Mesenchymal stem cell (in vitro differentiated cells and primary cell): ENCODE results near the gene F2RL3. TPM values are rescaled to one million over a fixed set of nuclear protein-coding genes. Genes with fewer than 3 reads are reported as not detected.
"Not testable (repeated sequence)": the region's sequence is repeated elsewhere in the genome, so short reads cannot be mapped to it uniquely, and the experiment has no call there.

Experiments used
- DNase-seq: peaks from one replicate; pipeline ENCODE4 v3.0.0-alpha.2; 2013
- H2AFZ ChIP-seq: one replicate; pipeline ENCODE4 v1.6.1; 2013; ENCODE audit warnings: low read depth, mild to moderate bottlenecking, control low read depth, inconsistent platforms, low read length, moderate library complexity
- H2AK5ac ChIP-seq: 2 replicates; pipeline ENCODE4 v1.6.1; 2013; ENCODE audit warnings: low read length, moderate library complexity, mild to moderate bottlenecking, inconsistent platforms; ENCODE audit not compliant: severe bottlenecking
- H2BK120ac ChIP-seq: one replicate; pipeline ENCODE4 v1.6.1; 2013; ENCODE audit warnings: low read depth, mild to moderate bottlenecking, inconsistent platforms, low read length, moderate library complexity
- H2BK12ac ChIP-seq, 2 experiments: one replicate each; pipeline ENCODE4 v1.6.1; 2013; ENCODE audit warnings: inconsistent platforms in 2 of 2, low read length in 2 of 2, mild to moderate bottlenecking in 2 of 2, moderate library complexity in 2 of 2, control low read depth in 1 of 2
- H2BK15ac ChIP-seq: one replicate; pipeline ENCODE4 v1.6.1; 2013; ENCODE audit warnings: mild to moderate bottlenecking, low read depth, inconsistent platforms; ENCODE audit not compliant: poor library complexity, severe bottlenecking
- H2BK5ac ChIP-seq: 2 replicates; pipeline ENCODE4 v1.6.1; 2013; ENCODE audit warnings: low read depth, mild to moderate bottlenecking, low read length, control low read depth, inconsistent platforms; ENCODE audit not compliant: poor library complexity, severe bottlenecking
- H3K14ac ChIP-seq, 2 experiments: one replicate each; pipeline ENCODE4 v1.6.1; 2013; ENCODE audit warnings: inconsistent platforms in 2 of 2, low read length in 2 of 2, control low read depth in 1 of 2, mild to moderate bottlenecking in 1 of 2, moderate library complexity in 1 of 2
- H3K18ac ChIP-seq, 2 experiments: one replicate each; pipeline ENCODE4 v1.6.1; 2013; ENCODE audit warnings: inconsistent platforms in 2 of 2, low read length in 2 of 2, control low read depth in 1 of 2, low read depth in 1 of 2, mild to moderate bottlenecking in 1 of 2
- H3K23ac ChIP-seq, 2 experiments: one replicate each; pipeline ENCODE4 v1.6.1; 2013; ENCODE audit warnings: inconsistent platforms in 2 of 2, low read length in 2 of 2, mild to moderate bottlenecking in 2 of 2, moderate library complexity in 2 of 2, control low read depth in 1 of 2
- H3K27ac ChIP-seq: 2 replicates; pipeline ENCODE4 v1.5.1; 2013; ENCODE audit warnings: mild to moderate bottlenecking, moderate library complexity, low read length, control low read depth, inconsistent platforms; ENCODE audit not compliant: poor library complexity, severe bottlenecking
- H3K27me3 ChIP-seq, 2 experiments: 2 replicates each; pipeline versions ENCODE4 v1.6.1 to v1.7.0; 2013; ENCODE audit warnings: low read length in 2 of 2, mild to moderate bottlenecking in 2 of 2, moderate library complexity in 2 of 2, control low read depth in 1 of 2, inconsistent platforms in 1 of 2; ENCODE audit not compliant: control insufficient read depth in 1 of 2, insufficient read depth in 1 of 2
- H3K36me3 ChIP-seq, 2 experiments: 2 replicates each; pipeline versions ENCODE4 v1.6.1 to v1.7.0; 2013; ENCODE audit warnings: low read length in 2 of 2, control low read depth in 1 of 2, inconsistent platforms in 1 of 2, low read depth in 1 of 2, mild to moderate bottlenecking in 1 of 2; ENCODE audit not compliant: insufficient read depth in 2 of 2, control insufficient read depth in 1 of 2
- H3K4ac ChIP-seq, 2 experiments: one replicate each; pipeline ENCODE4 v1.6.1; 2013; ENCODE audit warnings: inconsistent platforms in 2 of 2, low read length in 2 of 2, mild to moderate bottlenecking in 2 of 2, moderate library complexity in 2 of 2, control low read depth in 1 of 2, low read depth in 1 of 2
- H3K4me1 ChIP-seq: 2 replicates; pipeline ENCODE4 v1.6.1; 2013; ENCODE audit warnings: low read depth, low read length, control low read depth; ENCODE audit not compliant: control insufficient read depth, insufficient read depth
- H3K4me2 ChIP-seq: 2 replicates; pipeline ENCODE4 v1.6.1; 2013; ENCODE audit warnings: low read length, mild to moderate bottlenecking, inconsistent platforms; ENCODE audit not compliant: poor library complexity, severe bottlenecking
- H3K4me3 ChIP-seq, 2 experiments: 2 replicates each; pipeline versions ENCODE4 v1.5.1 to v1.7.0; 2013; ENCODE audit warnings: low read length in 2 of 2, mild to moderate bottlenecking in 2 of 2, control low read depth in 1 of 2, low read depth in 1 of 2; ENCODE audit not compliant: insufficient read depth in 1 of 2
- H3K79me1 ChIP-seq: replicated peaks from 2 replicates; pipeline ENCODE4 v1.6.1; 2013; ENCODE audit warnings: mild to moderate bottlenecking, control low read depth, low read length, inconsistent platforms; ENCODE audit not compliant: poor library complexity, severe bottlenecking
- H3K9ac ChIP-seq: 2 replicates; pipeline ENCODE4 v1.7.0; 2013; ENCODE audit warnings: mild to moderate bottlenecking, low read length, moderate library complexity
- H3K9me3 ChIP-seq: 2 replicates; pipeline ENCODE4 v1.7.0; 2013; ENCODE audit warnings: mild to moderate bottlenecking, low read length; ENCODE audit not compliant: control insufficient read depth
- H4K8ac ChIP-seq: one replicate; pipeline ENCODE4 v1.6.1; 2013; ENCODE audit warnings: inconsistent platforms, mild to moderate bottlenecking, low read length, moderate library complexity
- H4K91ac ChIP-seq: one replicate; pipeline ENCODE4 v1.6.1; 2013; ENCODE audit warnings: mild to moderate bottlenecking, low read length, inconsistent platforms
- WGBS: methylation state at CpG from one replicate; pipeline ENCODE4 v1.1.7; 2013; ENCODE audit warnings: mixed read lengths; 5-methylcytosine and 5-hydroxymethylcytosine counted together
- small RNA-seq: library from polyadenylated mRNA; stranded (forward); fragments of <200 nt; extraction: miRNeasy Mini kit (QIAGEN cat#:217004); gene quantifications from one replicate; pipeline ENCODE3, GENCODE V24; 2013; ENCODE audit warnings: low read depth

Gene F2RL3

GRCh38 chr19:16938211-16938610 is 49.4 kb downstream of the F2RL3 start:
- Histone ChIP-seq H3K4ac (no peak overlapping the region), H3K36me3 (no peaks in the 10 kb centered on the region), H2AFZ (no peak overlapping the region), H2BK5ac (no peak overlapping the region), H2AK5ac (no peak overlapping the region), H3K4me2 (no peak overlapping the region), H3K9ac (no peak overlapping the region), H3K14ac (no peak overlapping the region), H2BK120ac (no peak overlapping the region), H4K8ac (no peak overlapping the region), H4K91ac (no peak overlapping the region), H3K4me1 (no peaks in the 10 kb centered on the region), H2BK15ac (no peak overlapping the region), H3K27me3 (peaks cover 0 to 5% of the 10 kb centered on the region in 2 experiments), H3K18ac (no peak overlapping the region), H3K27ac (no peak overlapping the region), H3K23ac (no peak overlapping the region), H2BK12ac (no peak overlapping the region), H3K9me3 (peaks cover 23% of the 10 kb centered on the region), H3K4me3 (no peak overlapping the region), H3K79me1 (no peaks in the 10 kb centered on the region)
- WGBS: 77% methylated on average over 11 of the region's 11 CpGs
- DNase-seq: no peak

GRCh38 chr19:16940063-16940462 is 51.3 kb downstream of the F2RL3 start:
- not testable (repeated sequence) for H3K4me1 ChIP-seq

GRCh38 chr19:16940626-16941025 is 51.8 kb downstream of the F2RL3 start:
- no peak overlapping the region for H2BK15ac ChIP-seq
- no peak overlapping the region for H3K18ac ChIP-seq
- H3K4ac ChIP-seq: no peak overlapping the region
- no peak overlapping the region for H4K91ac ChIP-seq
- WGBS: 82% methylated on average over 7 of the region's 9 CpGs
- no peak overlapping the region for H4K8ac ChIP-seq
- no peak overlapping the region for H3K4me2 ChIP-seq
- H3K4me1 ChIP-seq: no peaks in the 10 kb centered on the region
- H3K4me3 ChIP-seq: no peak overlapping the region
- H2AFZ ChIP-seq: no peak overlapping the region
- H3K79me1 ChIP-seq: no peaks in the 10 kb centered on the region
- H3K9me3 ChIP-seq: peaks cover under 1% of the 10 kb centered on the region
- H2BK120ac ChIP-seq: no peak overlapping the region
- H3K36me3 ChIP-seq: no peaks in the 10 kb centered on the region
- H3K27ac ChIP-seq: no peak overlapping the region
- H3K14ac ChIP-seq: no peak overlapping the region
- H2BK5ac ChIP-seq: no peak overlapping the region
- no peak overlapping the region for H3K9ac ChIP-seq
- DNase-seq: no peak
- no peak overlapping the region for H3K23ac ChIP-seq
- no peak overlapping the region for H2AK5ac ChIP-seq
- H3K27me3 ChIP-seq: no peaks in the 10 kb centered on the region
- H2BK12ac ChIP-seq: no peak overlapping the region

More at GRCh38 chr19:16940063-16940462, 51.3 kb downstream of the F2RL3 start:
- not testable (repeated sequence) for H3K9ac ChIP-seq, H3K27me3 ChIP-seq, H3K23ac ChIP-seq, H4K91ac ChIP-seq, H2BK5ac ChIP-seq, H3K9me3 ChIP-seq, H3K27ac ChIP-seq, H2AFZ ChIP-seq, H2BK15ac ChIP-seq, H4K8ac ChIP-seq, H3K36me3 ChIP-seq, H3K14ac ChIP-seq, H3K4me3 ChIP-seq, H2AK5ac ChIP-seq, DNase-seq, H3K18ac ChIP-seq, H3K4me2 ChIP-seq, H2BK12ac ChIP-seq, H3K4ac ChIP-seq, H3K79me1 ChIP-seq, H2BK120ac ChIP-seq
- WGBS: 93% methylated on average over 4 of the region's 7 CpGs

Small RNA genes within 50 kb of the gene (small RNA-seq; reads per million reads assigned to genes)
- gene RN7SL823P: not detected
- not detected for gene RN7SL835P
